ENCODE data around the gene SPRR1B. TPM values are rescaled to one million over a fixed set of nuclear protein-coding genes. Genes with fewer than 3 reads are reported as not detected.

SPRR1B gene
- total and polyA plus RNA-seq, 9 of the 15 experiments (the other 6 are each of a cell fraction or from before 2014, with no cell fraction given) = not detected

DNA sequence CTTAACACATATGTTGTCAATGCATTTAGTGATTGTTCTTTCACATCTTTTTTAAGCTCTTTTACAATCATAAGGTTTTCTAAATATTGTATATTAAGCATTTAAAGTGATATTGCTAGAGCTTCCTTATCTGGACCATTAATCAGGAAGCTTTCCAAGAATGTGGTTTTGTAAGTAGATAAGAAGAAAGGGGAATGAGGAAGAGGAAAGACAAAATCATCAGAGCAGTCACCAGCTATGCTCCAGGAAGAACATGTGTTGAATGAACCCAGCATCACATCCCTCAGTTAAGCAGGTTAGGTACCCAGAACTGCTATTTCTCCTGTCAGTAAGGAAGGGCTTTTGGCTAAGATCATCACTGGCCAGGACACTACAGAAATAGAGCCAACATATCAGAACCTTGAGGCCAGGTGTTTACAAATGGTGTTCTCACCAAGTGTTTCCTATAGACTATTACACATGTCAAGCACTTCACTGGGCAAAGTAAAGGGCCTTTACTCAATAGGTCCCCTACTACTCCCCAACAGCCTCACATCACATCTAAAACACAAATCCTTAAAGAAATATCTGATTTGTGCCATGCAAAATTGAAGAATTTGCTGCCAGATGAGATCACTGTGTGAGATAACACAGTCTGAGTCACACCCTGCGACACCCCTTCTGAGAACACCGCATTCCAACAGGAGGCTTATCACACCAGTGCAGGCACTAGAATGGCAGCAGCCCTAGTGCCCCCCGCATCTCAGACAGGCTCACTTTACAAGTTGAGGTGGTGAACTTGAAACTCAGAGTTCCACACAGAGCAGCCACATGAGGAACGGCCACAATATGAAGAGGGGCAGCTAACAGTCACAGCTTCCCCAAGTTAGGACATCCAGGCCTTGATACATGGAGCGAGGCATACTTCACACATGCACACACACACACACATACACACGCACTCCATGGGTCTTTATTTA, 28.1 kb downstream of the SPRR1B start (continued):
- TF ChIP-seq MXI1 (IDR thresholded peaks at IDR 0.05; ENCODE audit: low read depth, low read length) = no peak
- TF ChIP-seq ETS2 (tag; IDR thresholded peaks at IDR 0.05; ENCODE audit: borderline replicate concordance, poor library complexity, severe bottlenecking) = no peak
- peak; percentile 67; the same call in 1 of the 2 replicates for TF ChIP-seq CC2D1A (IDR thresholded peaks at IDR 0.05)
- no peak for TF ChIP-seq MCM3 (IDR thresholded peaks at IDR 0.05)
- no peak for TF ChIP-seq NCOA4 (IDR thresholded peaks at IDR 0.05; ENCODE audit: partially characterized antibody)
- TF ChIP-seq, protein P1, sequence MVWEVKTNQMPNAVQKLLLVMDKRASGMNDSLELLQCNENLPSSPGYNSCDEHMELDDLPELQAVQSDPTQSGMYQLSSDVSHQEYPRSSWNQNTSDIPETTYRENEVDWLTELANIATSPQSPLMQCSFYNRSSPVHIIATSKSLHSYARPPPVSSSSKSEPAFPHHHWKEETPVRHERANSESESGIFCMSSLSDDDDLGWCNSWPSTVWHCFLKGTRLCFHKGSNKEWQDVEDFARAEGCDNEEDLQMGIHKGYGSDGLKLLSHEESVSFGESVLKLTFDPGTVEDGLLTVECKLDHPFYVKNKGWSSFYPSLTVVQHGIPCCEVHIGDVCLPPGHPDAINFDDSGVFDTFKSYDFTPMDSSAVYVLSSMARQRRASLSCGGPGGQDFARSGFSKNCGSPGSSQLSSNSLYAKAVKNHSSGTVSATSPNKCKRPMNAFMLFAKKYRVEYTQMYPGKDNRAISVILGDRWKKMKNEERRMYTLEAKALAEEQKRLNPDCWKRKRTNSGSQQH (CRISPR knock-in tag; IDR thresholded peaks at IDR 0.05) = no peak
- TF ChIP-seq, protein P2, sequence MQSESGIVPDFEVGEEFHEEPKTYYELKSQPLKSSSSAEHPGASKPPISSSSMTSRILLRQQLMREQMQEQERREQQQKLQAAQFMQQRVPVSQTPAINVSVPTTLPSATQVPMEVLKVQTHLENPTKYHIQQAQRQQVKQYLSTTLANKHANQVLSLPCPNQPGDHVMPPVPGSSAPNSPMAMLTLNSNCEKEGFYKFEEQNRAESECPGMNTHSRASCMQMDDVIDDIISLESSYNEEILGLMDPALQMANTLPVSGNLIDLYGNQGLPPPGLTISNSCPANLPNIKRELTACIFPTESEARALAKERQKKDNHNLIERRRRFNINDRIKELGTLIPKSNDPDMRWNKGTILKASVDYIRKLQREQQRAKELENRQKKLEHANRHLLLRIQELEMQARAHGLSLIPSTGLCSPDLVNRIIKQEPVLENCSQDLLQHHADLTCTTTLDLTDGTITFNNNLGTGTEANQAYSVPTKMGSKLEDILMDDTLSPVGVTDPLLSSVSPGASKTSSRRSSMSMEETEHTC (IDR thresholded peaks at IDR 0.05) = 0 out of 2 replicates have a peak, but pooled peaks have one; percentile 37
- 0 out of 2 replicates have a peak, but pooled peaks have one; percentile 52 for TF ChIP-seq TEAD2 (tag; IDR thresholded peaks at IDR 0.05)
- TF ChIP-seq PTTG1 (tag; IDR thresholded peaks at IDR 0.05; ENCODE audit: low read depth) = no peak
- TF ChIP-seq HOXB6 (CRISPR knock-in tag; IDR thresholded peaks at IDR 0.05; ENCODE audit: borderline replicate concordance) = no peak
- TF ChIP-seq ZNF695 (CRISPR knock-in tag; IDR thresholded peaks at IDR 0.05) = no peak
- peak; percentile 81 for TF ChIP-seq ELF1 (tag; IDR thresholded peaks at IDR 0.05)
- no peak for TF ChIP-seq ZNF324 (CRISPR knock-in tag; IDR thresholded peaks at IDR 0.05)
- peak; percentile 78 to 86 for TF ChIP-seq KDM1A (IDR thresholded peaks at IDR 0.05)
- TF ChIP-seq KLF1 (tag; IDR thresholded peaks at IDR 0.05) = no peak
- TF ChIP-seq SAP30 (IDR thresholded peaks at IDR 0.05; ENCODE audit: borderline replicate concordance, insufficient read depth, low read depth, low read length, poor library complexity, severe bottlenecking) = no peak
- TF ChIP-seq, protein P3, sequence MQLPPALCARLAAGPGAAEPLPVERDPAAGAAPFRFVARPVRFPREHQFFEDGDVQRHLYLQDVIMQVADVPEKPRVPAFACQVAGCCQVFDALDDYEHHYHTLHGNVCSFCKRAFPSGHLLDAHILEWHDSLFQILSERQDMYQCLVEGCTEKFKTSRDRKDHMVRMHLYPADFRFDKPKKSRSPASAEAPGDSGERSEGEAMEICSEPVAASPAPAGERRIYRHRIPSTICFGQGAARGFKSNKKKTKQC (CRISPR knock-in tag; IDR thresholded peaks at IDR 0.05) = no peak
- TF ChIP-seq SMAD1 (IDR thresholded peaks at IDR 0.05; ENCODE audit: low read depth, low read length, partially characterized antibody) = peak; percentile 84
- TF ChIP-seq RNF2 (IDR thresholded peaks at IDR 0.05) = peak; percentile 94
- TF ChIP-seq CHD4 (IDR thresholded peaks at IDR 0.05; ENCODE audit: insufficient read depth, insufficient replicate concordance, low read depth, low read length, poor library complexity, severe bottlenecking) = no peak
- TF ChIP-seq TBL1XR1 (IDR thresholded peaks at IDR 0.05; ENCODE audit: low read length in 2 of 2) = peak; percentile 55 to 74; a peak in 2 of 4 replicates
- no peak for TF ChIP-seq TCF7L2 (IDR thresholded peaks at IDR 0.05; ENCODE audit: low read depth, low read length)
- no peak for TF ChIP-seq ZNF589 (CRISPR knock-in tag; IDR thresholded peaks at IDR 0.05; ENCODE audit: low read depth)
- no peak for TF ChIP-seq ESRRB (CRISPR knock-in tag; IDR thresholded peaks at IDR 0.05; ENCODE audit: borderline replicate concordance)
